Fibroblast of skin of right quadriceps (primary cell): ENCODE measurements around the gene SRRT.

Experiments used
- DNase-seq: peaks from one replicate; pipeline ENCODE4 v3.0.0-alpha.2; 2013

The SRRT gene, protein sequence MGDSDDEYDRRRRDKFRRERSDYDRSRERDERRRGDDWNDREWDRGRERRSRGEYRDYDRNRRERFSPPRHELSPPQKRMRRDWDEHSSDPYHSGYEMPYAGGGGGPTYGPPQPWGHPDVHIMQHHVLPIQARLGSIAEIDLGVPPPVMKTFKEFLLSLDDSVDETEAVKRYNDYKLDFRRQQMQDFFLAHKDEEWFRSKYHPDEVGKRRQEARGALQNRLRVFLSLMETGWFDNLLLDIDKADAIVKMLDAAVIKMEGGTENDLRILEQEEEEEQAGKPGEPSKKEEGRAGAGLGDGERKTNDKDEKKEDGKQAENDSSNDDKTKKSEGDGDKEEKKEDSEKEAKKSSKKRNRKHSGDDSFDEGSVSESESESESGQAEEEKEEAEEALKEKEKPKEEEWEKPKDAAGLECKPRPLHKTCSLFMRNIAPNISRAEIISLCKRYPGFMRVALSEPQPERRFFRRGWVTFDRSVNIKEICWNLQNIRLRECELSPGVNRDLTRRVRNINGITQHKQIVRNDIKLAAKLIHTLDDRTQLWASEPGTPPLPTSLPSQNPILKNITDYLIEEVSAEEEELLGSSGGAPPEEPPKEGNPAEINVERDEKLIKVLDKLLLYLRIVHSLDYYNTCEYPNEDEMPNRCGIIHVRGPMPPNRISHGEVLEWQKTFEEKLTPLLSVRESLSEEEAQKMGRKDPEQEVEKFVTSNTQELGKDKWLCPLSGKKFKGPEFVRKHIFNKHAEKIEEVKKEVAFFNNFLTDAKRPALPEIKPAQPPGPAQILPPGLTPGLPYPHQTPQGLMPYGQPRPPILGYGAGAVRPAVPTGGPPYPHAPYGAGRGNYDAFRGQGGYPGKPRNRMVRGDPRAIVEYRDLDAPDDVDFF

GRCh38 chr7:100874577-100875355 is at the start of gene SRRT:
Gene SRRT (plus strand): TSS chr7:100875103. CDS start chr7:100875591, 488 bp downstream.
- peak; percentile 98 for DNase-seq

GRCh38 chr7:100825215-100825671 is 49.7 kb upstream of the SRRT start:
- no peak for DNase-seq

- DNase-seq: peak; percentile 64
Observed at GRCh38 chr7:100825751-100826513, 49.0 kb upstream of the SRRT start.

DNA sequence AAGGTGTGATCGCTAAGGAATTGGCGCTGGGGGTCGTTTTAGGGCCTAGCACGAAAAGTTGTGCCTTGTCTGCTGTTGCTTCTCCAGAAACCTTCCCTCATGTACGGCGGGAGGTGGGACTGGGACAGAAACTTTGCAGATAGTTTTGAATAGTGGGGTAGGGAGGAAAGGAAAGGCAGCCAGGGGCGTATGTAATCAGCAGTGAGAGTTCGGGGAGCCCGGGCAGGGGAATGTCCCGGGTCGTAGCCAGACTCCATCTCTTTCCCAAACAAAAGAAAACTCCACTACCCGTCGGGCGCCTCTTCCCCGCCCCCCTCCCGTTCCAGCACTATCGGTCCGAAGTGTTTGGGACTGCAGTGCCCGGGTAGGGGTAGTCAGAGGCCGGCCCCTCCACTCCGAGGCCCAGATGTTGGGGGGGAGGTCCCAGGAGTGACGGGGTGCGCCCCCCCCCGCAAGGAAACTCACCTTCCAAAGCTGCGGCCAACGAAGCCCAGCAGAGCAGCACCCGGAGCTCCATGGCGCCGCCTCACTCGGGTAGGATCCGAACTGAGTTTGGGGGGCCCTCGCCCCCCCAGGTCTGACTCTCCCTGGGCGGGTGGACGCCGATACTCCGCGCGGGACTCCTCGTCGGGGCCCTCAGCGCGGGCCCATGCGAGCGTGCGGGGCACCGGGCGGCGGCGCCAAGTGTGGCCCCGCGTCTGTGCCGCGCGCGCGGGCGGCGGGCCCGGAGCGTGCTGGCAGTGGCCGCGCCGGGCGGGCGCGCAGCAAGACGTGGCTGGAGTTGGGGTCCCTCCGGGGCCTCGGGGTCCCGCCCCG is 48.2 kb upstream of the SRRT start:
- peak; percentile 7 for DNase-seq

- peak; percentile 93 for DNase-seq
Observed at GRCh38 chr7:100827330-100828226, 47.3 kb upstream of the SRRT start, which contains the start of gene EPHB4. Gene EPHB4 (minus strand): TSS chr7:100827523. CDS start chr7:100827030, 493 bp downstream.

DNA sequence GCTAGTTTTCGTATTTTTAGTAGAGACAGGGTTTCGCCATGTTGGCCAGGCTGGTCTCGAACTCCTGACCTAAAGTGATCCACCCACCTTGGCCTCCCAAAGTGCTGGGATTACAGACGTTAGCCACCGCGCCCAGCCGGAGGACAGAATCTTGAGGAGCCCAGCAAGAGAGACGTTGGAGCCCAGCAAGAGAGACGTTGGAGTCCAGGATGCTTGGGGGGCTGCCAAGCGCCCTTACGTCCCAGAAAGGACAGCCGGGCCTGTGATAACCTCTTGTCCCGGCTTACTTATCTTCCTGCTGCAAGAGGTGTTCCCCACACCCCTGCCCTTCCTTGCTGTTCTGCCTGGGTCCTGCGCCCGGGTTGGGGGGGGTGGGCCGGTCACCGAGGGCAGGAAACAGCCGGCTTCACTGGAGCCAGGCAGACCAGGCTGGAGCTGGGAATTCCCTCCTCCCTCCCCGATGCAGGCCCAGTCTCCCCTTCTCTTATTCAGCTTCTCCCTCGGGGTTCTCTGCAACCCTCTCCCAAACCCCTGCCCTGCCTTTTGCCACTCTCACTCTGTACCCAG is 45.7 kb upstream of the SRRT start:
- no peak for DNase-seq

- DNase-seq: no peak
Observed at GRCh38 chr7:100830396-100830795, 44.5 kb upstream of the SRRT start.

DNA sequence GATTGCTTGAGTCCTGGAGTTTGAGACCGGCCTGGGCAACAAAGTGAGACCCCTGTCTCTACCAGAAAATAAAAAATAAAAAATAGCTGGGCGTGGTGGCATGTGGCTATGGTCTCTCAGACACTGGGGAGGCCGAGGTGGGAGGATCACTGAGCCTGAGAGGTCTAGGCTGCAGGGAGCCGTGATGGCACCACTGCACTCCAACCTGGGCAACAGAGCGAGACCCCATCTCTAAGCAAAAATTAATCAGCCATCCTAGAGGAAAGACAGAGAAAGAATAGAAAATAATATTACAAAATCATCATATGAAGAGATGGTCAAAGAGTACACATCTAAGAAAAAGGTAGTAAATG is 42.6 kb upstream of the SRRT start:
- DNase-seq: no peak

DNA sequence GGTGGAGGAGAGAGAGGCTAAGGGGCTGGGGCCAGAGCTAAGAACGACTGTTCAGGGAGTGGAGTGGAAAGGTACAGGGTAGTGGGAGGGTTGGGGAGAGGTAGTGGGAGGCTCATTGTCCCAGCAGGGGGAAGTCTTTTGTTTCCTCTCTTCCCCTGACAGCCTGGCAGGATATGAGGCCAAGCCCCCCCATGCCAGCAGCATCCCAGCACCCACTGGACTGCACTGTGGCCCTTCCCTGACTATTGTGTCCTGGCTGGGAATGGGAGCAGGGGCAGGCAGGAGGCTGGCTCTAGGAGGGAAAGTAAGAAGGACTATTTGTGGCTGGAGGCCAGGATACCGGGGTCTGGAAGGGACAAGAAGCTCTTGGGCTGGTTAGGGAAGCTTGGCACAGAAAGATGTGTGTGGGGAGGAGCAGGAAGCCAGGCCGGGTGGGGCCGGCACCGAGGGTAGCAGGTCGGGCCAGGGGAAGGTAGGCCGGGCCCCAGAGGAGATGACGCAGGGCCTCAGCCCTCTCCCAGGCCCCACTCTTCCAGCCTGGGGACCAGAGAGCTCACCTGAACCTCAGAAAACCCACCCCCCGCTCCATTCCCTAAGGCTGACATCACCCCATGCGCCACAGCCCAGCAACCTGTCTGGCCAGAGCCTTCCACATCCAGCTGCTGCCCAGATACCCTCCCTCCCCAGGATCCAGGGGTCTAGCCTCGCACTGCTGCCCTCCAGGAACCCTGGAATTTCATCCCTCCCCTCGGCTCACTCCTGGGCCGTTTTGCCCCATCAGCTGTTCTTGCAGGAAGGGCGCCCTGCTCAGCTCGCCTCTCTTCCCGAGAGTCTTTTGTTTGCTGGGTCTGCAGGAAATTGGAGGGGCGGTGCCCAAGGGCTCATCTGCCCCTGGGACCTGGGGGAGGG is 38.7 kb upstream of the SRRT start:
- DNase-seq: peak; percentile 66

DNA sequence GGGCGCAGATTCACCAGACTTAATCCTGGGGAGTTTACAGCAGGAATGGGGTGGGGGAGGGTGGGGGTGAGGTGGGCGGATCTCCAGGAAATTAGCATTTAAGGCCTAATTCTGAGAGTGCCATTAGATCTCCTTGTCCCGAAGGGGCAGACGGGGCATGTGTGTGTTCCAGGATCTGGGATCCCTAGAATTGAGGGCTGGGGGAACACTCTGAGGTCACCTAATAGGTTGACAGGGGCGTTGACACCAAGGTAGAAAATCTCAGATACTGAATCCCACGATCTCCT is 38.1 kb upstream of the SRRT start:
- no peak for DNase-seq

DNA sequence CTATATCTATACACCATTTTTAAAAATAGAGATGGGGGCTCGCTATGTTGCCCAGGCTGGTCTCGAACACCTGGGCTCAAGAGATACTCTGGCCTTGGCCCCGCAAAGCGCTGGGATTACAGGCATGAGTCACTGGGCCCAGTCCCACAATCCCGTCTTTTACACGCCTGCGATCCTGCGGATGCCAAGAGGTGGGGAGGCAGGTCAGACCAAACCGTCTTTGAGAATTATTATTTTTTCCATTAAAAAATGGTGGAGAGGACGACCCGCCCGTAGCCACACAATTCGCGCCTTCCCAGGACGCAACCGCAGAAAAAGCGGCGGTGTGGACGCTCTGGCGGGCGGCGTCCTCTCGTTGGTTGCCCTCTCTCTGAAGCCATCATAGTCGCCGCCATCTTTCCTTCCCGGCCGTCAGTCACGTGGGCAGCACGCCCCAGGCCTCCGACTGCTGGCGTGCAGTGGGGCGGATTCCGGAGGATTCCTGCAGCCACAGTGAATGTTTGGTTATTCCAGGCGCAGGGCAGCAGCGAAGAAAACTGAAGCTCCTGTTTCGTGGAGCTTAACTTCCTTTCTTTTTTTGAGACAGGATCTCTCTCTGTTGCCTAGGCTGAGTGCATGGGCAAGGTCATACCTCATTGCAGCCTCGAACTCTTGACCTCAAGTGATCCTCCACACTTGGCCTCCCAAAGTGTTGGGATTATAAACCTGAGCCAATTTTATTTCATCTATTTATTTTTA is 37.6 kb upstream of the SRRT start:
- DNase-seq: peak; percentile 93

- DNase-seq: no peak
Observed at GRCh38 chr7:100839361-100839760, 35.5 kb upstream of the SRRT start.

- no peak for DNase-seq
Observed at GRCh38 chr7:100840470-100841100, 34.3 kb upstream of the SRRT start.

GRCh38 chr7:100847360-100847759 is 27.5 kb upstream of the SRRT start:
- DNase-seq: no peak

DNA sequence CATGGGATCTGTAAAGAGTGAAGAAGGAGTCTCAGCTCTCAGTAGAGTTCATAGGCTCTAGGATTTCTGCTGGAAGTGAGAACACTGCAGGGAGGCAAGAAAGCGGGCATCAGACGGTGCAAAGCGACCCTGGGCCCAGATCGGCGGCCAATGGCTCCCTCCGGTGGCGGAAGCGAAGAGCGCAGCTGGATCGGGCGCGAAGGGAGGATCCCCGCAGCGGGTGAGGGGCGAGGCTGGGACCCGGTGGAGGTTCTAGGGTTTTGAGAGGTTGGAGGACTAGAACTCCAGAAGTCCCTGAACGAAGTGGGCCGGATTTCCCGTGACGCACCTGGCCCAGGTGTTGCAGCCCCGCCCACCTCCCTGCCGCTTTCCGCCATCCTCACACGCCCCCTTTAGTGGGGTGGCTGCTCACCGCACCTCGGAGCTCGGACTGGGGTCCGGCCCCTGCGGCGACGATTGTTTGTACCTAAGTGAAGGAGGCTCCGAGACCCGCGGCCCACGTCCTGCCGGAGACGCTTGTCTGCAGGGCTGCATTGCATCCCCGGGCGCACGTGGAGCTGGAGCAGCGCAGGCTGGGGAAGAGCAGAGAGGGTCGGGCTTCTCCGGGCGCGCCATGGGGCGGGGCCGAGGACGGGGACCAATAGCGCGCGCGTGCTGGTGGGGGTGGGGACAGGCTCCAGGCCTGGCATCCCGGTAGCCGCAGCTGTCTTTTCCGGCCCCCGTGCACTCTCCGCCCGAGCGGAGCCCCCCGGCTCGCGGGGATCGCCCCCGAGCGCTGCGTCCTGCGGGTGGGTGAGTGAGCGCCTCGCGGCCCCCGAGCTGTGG is 22.6 kb upstream of the SRRT start, which contains the start of gene SLC12A9:
Gene SLC12A9, plus strand, starts transcription at position 666 of the 825 bp plus-strand sequence. CDS start 1,485 bp downstream, outside the sequence.
- DNase-seq: peak; percentile 89

GRCh38 chr7:100854146-100854895 is 20.6 kb upstream of the SRRT start:
- no peak for DNase-seq
